HepG2 (cell line): ENCODE data around the gene WSCD2.

Source experiments
- ATF3 ChIP-seq: sonication (generic); formaldehyde crosslinking; IDR thresholded peaks from 2 replicates; pipeline ENCODE4 v1.4.0; 2020; ENCODE audit warnings: missing genetic modification reagents
- CHD2 ChIP-seq: IDR thresholded peaks from 2 replicates; pipeline ENCODE4 v1.6.1; 2011; ENCODE audit warnings: low read depth, low read length, improper control_type of control experiment
- DPF2 ChIP-seq: sonication (generic); formaldehyde crosslinking; IDR thresholded peaks from 2 replicates; pipeline ENCODE4 v1.4.0; 2020; ENCODE audit warnings: mild to moderate bottlenecking, low read depth, missing genetic modification reagents, borderline replicate concordance
- ETV5 ChIP-seq: IDR thresholded peaks from 2 replicates; pipeline ENCODE4 v1.6.1; 2018; ENCODE audit warnings: missing biosample characterization, missing genetic modification reagents, inconsistent platforms, borderline replicate concordance
- NR3C1 ChIP-seq: sonication (generic); formaldehyde crosslinking; IDR thresholded peaks from 2 replicates; pipeline ENCODE4 v1.4.0; 2020; ENCODE audit warnings: missing genetic modification reagents
- RFX5 ChIP-seq: IDR thresholded peaks from 2 replicates; pipeline ENCODE4 v1.6.1; 2011; ENCODE audit warnings: low read depth, low read length, improper control_type of control experiment
- SP2 ChIP-seq: sonication (generic); formaldehyde crosslinking; IDR thresholded peaks from 2 replicates; pipeline ENCODE4 v1.5.1; 2020; ENCODE audit warnings: mild to moderate bottlenecking, missing genetic modification reagents
- TAF1 ChIP-seq: sonication (generic); formaldehyde crosslinking; IDR thresholded peaks from 2 replicates; pipeline ENCODE4 v1.4.0; 2020; ENCODE audit warnings: missing genetic modification reagents
- TCF12 ChIP-seq, 2 experiments: fragments of 450-650 bp in 1 of 2; sonication (generic) in 1 of 2; formaldehyde crosslinking in 1 of 2; IDR thresholded peaks; 2 replicates each; pipeline versions ENCODE4 v1.6.1 to v1.8.0; 2017 to 2022; ENCODE audit warnings: antibody characterized with exemption in 1 of 2, mild to moderate bottlenecking in 1 of 2, missing genetic modification reagents in 1 of 2, moderate library complexity in 1 of 2
- TCF7 ChIP-seq: sonication (generic); IDR thresholded peaks from 2 replicates; pipeline ENCODE4 v1.6.1; 2016; ENCODE audit warnings: antibody characterized with exemption, low read depth
- TCF7L2 ChIP-seq: IDR thresholded peaks from 2 replicates; pipeline ENCODE4 v1.6.1; 2011; ENCODE audit warnings: mild to moderate bottlenecking, low read depth, low read length, moderate library complexity
- TFAP4 ChIP-seq: sonication (generic); IDR thresholded peaks from 2 replicates; pipeline ENCODE4 v1.6.1; 2016; ENCODE audit warnings: low read depth, borderline replicate concordance
- ZFP91 ChIP-seq: sonication (generic); formaldehyde crosslinking; IDR thresholded peaks from 2 replicates; pipeline ENCODE4 v1.9.0; 2022; ENCODE audit warnings: missing genetic modification reagents, mild to moderate bottlenecking, borderline replicate concordance
- ZNF431 ChIP-seq: sonication (generic); formaldehyde crosslinking; IDR thresholded peaks from 2 replicates; pipeline ENCODE4 v1.9.0; 2022; ENCODE audit warnings: missing genetic modification reagents, low read depth, mild to moderate bottlenecking, borderline replicate concordance

- no peak for TF ChIP-seq SP2 (CRISPR knock-in tag)
- TF ChIP-seq TCF7L2 = no peak
- no peak for TF ChIP-seq ETV5 (CRISPR knock-in tag)
- no peak for TF ChIP-seq TFAP4
- TF ChIP-seq TAF1 (CRISPR knock-in tag) = no peak
- no peak for TF ChIP-seq CHD2
- TF ChIP-seq TCF7 = no peak
- TF ChIP-seq ZFP91 (CRISPR knock-in tag) = no peak
- no peak for TF ChIP-seq DPF2
- TF ChIP-seq NR3C1 (CRISPR knock-in tag) = no peak
- no peak for TF ChIP-seq TCF12 (IDR thresholded peaks at IDR 0.05)
- no peak for TF ChIP-seq TCF12 (CRISPR knock-in tag; IDR thresholded peaks at IDR 0.05)
- no peak for TF ChIP-seq ZNF431 (CRISPR knock-in tag)
- no peak for TF ChIP-seq ATF3 (CRISPR knock-in tag)
- no peak for TF ChIP-seq RFX5
These were observed 11.8 kb upstream of the WSCD2 start for GRCh38 chr12:108117163-108117849.
